CD4-positive, alpha-beta T cell (primary cell): ENCODE data around the gene PIAS1. TPM values are rescaled to one million over a fixed set of nuclear protein-coding genes. Genes with fewer than 3 reads are reported as not detected.
A peak's percentile ranks its signal among the peaks of the same experiment; 100 is the strongest.

Source experiments
- ATAC-seq: fragments of 200-7000 bp; cut with Tn5 transposase; one replicate; pipeline ENCODE4 v1.10.0; 2022; ENCODE audit warnings: mild to moderate bottlenecking; ENCODE audit not compliant: poor library complexity
- CTCF ChIA-PET: fragments of 350-600 bp; sonication (Branson Sonifier 250); formaldehyde crosslinking; loops from one replicate; lab custom pipeline; 2021; ENCODE audit warnings: antibody characterized with exemption, inconsistent platforms; lab: Charles Lee
- POLR2A ChIA-PET: fragments of 350-600 bp; sonication (Branson Sonifier 250); formaldehyde crosslinking; loops from one replicate; lab custom pipeline; 2021; ENCODE audit warnings: antibody characterized with exemption, inconsistent platforms; lab: Charles Lee
- DNase-seq, 14 experiments: peaks; one replicate each; pipeline ENCODE4 v3.0.0-alpha.2; 2013 to 2020; ENCODE audit warnings: mixed read lengths in 2 of 14
- H3K27ac ChIP-seq, 2 donors: one replicate each; pipeline versions ENCODE4 v1.5.1 to v1.7.0; 2013; ENCODE audit warnings: low read length in 2 of 2, low read depth in 1 of 2, mild to moderate bottlenecking in 1 of 2
- H3K27me3 ChIP-seq, 2 experiments: 1 replicate in 1 of 2; 2 replicates in 1 of 2; pipeline versions ENCODE4 v1.6.1 to v1.7.0; 2013; ENCODE audit warnings: low read length in 2 of 2, control low read depth in 1 of 2, mild to moderate bottlenecking in 1 of 2, moderate library complexity in 1 of 2; ENCODE audit not compliant: insufficient read depth in 2 of 2, control insufficient read depth in 1 of 2
- H3K36me3 ChIP-seq: one replicate; pipeline ENCODE4 v1.6.1; 2013; ENCODE audit warnings: low read length, control low read depth; ENCODE audit not compliant: insufficient read depth
- H3K4me1 ChIP-seq: one replicate; pipeline ENCODE4 v1.6.1; 2013; ENCODE audit warnings: low read length, control low read depth; ENCODE audit not compliant: insufficient read depth
- H3K4me3 ChIP-seq: one replicate; pipeline ENCODE4 v1.5.1; 2013; ENCODE audit warnings: mild to moderate bottlenecking, low read length, moderate library complexity
- H3K9me3 ChIP-seq, 2 experiments: 1 replicate in 1 of 2; 2 replicates in 1 of 2; pipeline versions ENCODE4 v1.6.1 to v1.7.0; 2013; ENCODE audit warnings: low read length in 2 of 2, mild to moderate bottlenecking in 2 of 2, control low read depth in 1 of 2, moderate library complexity in 1 of 2; ENCODE audit not compliant: control insufficient read depth in 1 of 2, insufficient read depth in 1 of 2
- H3K27ac Mint-ChIP-seq: one replicate; pipeline ENCODE4 v1.8.0; 2020; ENCODE audit warnings: mixed read lengths
- H3K27me3 Mint-ChIP-seq: one replicate; pipeline ENCODE4 v1.8.0; 2021; ENCODE audit warnings: mixed read lengths
- H3K36me3 Mint-ChIP-seq: one replicate; pipeline ENCODE4 v1.8.0; 2021; ENCODE audit warnings: low read depth, mixed read lengths
- H3K4me1 Mint-ChIP-seq: one replicate; pipeline ENCODE4 v1.8.0; 2021; ENCODE audit warnings: low read depth, mixed read lengths
- H3K4me3 Mint-ChIP-seq: one replicate; pipeline ENCODE4 v1.8.0; 2020; ENCODE audit warnings: mild to moderate bottlenecking, mixed read lengths
- H3K9me3 Mint-ChIP-seq: one replicate; pipeline ENCODE4 v1.8.0; 2020; ENCODE audit warnings: mixed read lengths
- intact Hi-C, 2 experiments: fragments of 100-400 bp; cut with DNase I in 1 of 2; cut with micrococcal nuclease in 1 of 2; formaldehyde crosslinking; loops; one replicate each; pipeline versions ENCODE4 v1.15.1 to v1.9.0; 2023 to 2025; cut with DNase I, micrococcal nuclease
- total RNA-seq, 174 experiments: library from RNA in 2 of 174; stranded (reverse) in 2 of 174; gene quantifications; one replicate each; pipeline ENCODE4 v1.2.3 and lab custom pipeline; 2021 to 2026
- TF ChIP-seq, protein P1 (sequence below): fragments of 200-600 bp; IDR thresholded peaks from one replicate; pipeline ENCODE4 v1.8.0; 2022; ENCODE audit warnings: antibody characterized with exemption, mild to moderate bottlenecking

PIAS1 gene
- total RNA-seq, 2 experiments from 2014 or later = 73.1 to 74.8 TPM

DNA sequence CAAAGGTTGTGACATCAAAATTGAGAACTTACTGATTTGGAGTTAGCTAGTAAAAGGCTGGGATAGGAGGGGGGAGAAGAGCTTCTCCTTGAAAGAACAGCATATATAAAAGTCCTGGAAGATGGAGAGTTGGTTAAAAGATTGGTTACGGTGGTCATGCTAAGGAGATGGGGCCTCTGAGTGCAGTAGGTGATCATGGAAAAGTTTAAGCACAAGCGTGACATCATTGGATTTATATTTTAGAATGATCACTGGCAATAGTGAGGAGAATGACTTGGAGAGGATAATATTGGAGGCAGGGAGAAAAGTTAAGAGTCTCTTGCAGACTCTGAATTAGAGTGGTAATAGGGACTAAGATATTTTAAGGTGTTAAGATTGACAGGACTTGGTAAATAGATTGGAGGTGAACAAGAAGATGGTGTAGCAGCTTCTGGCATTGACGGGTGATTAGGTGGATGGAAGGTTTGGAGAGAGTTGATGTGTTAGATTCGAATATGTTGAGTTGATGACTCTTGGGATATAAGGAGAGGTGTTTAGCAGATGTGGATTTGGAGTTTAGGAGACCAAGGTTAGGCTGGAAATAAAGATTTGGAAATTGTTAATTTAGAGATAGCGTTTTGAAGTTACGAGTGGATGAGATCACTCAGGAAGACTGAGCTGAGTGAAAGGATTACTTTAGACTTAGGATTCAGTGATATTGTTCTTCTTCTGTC is 19.6 kb downstream of the PIAS1 start:
- H3K27me3 Mint-ChIP-seq = no peaks in the 10 kb centered on the region
- TF ChIP-seq, protein P1, sequence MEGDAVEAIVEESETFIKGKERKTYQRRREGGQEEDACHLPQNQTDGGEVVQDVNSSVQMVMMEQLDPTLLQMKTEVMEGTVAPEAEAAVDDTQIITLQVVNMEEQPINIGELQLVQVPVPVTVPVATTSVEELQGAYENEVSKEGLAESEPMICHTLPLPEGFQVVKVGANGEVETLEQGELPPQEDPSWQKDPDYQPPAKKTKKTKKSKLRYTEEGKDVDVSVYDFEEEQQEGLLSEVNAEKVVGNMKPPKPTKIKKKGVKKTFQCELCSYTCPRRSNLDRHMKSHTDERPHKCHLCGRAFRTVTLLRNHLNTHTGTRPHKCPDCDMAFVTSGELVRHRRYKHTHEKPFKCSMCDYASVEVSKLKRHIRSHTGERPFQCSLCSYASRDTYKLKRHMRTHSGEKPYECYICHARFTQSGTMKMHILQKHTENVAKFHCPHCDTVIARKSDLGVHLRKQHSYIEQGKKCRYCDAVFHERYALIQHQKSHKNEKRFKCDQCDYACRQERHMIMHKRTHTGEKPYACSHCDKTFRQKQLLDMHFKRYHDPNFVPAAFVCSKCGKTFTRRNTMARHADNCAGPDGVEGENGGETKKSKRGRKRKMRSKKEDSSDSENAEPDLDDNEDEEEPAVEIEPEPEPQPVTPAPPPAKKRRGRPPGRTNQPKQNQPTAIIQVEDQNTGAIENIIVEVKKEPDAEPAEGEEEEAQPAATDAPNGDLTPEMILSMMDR = no peak
- no peaks in the 10 kb centered on the region for H3K9me3 ChIP-seq
- no peaks in the 10 kb centered on the region for H3K9me3 Mint-ChIP-seq
- H3K36me3 Mint-ChIP-seq = peaks cover 16% of the 10 kb centered on the region
- no peaks in the 10 kb centered on the region for H3K36me3 ChIP-seq
- peak overlapping the region; percentile 22 for H3K4me3 Mint-ChIP-seq
- intact Hi-C loops = no loop called here
- H3K4me1 ChIP-seq = peaks cover 11% of the 10 kb centered on the region
- DNase-seq (no peak), ATAC-seq (no peak)
- CTCF ChIA-PET = interaction anchor here (1.7 kb wide), 1 partner anchor 20 kb away, joined by 3 read pairs; the partner anchor contains the start of gene PIAS1
- peaks cover 84% of the 10 kb centered on the region for H3K4me1 Mint-ChIP-seq
- no peaks in the 10 kb centered on the region for H3K27me3 ChIP-seq
- no peak overlapping the region for H3K27ac Mint-ChIP-seq
- POLR2A ChIA-PET = interaction anchor here (0.6 to 0.9 kb wide), 2 partner anchors 10 to 20 kb away, joined by 3 to 5 read pairs; partner anchors contain the start of gene PIAS1
- no peak overlapping the region for H3K27ac ChIP-seq
- no peak overlapping the region for H3K4me3 ChIP-seq

DNA sequence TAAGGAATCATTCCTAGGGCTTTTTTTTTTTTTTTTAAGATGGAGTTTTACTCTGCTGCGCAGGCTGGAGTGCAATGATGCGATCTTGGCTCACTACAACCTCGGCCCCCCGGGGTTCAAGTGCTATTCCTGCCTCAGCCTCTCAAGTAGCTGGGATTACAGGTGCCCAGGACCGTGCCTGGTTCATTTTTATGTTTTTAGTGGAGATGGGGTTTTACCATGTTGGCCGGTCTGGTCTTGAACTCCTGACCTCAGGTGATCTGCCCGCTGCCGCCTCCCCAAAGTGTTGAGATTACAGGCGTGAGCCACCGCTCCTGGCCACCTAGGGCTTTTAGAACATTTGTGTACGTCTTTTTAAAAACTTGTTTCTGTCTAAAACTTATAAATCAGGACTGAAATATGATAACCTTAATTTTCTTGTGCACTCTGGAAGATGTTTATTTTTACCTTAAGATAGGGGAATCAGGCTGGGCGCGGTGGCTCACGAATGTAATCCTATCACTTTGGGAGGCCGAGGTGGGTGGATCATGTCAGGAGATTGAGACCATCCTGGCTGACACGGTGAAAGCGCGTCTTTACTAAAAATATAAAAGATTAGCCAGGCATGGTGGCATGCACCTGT is 21.8 kb downstream of the PIAS1 start:
- POLR2A ChIA-PET = interaction anchor here (0.6 kb wide), 1 partner anchor 22 kb away, joined by 3 read pairs; no protein-coding TSS in a partner anchor
- Mint-ChIP-seq H3K36me3 (peaks cover 5% of the 10 kb centered on the region), H3K4me1 (peaks cover 84% of the 10 kb centered on the region), H3K27ac (no peak overlapping the region), H3K9me3 (no peaks in the 10 kb centered on the region), H3K27me3 (no peaks in the 10 kb centered on the region), H3K4me3 (no peak overlapping the region)
- no peaks in the 10 kb centered on the region for H3K36me3 ChIP-seq
- ATAC-seq (no peak), DNase-seq (no peak)
- TF ChIP-seq, protein P1 = no peak
- H3K9me3 ChIP-seq = no peaks in the 10 kb centered on the region
- H3K4me1 ChIP-seq = peaks cover 14% of the 10 kb centered on the region
- CTCF ChIA-PET = no interaction called here
- H3K27ac ChIP-seq = no peak overlapping the region
- intact Hi-C loops = loop anchor here in 1 of 2 experiments (5.0 kb wide), 1 partner anchor 41 kb away; no protein-coding TSS in a partner anchor
- no peaks in the 10 kb centered on the region for H3K27me3 ChIP-seq
- no peak overlapping the region for H3K4me3 ChIP-seq

DNA sequence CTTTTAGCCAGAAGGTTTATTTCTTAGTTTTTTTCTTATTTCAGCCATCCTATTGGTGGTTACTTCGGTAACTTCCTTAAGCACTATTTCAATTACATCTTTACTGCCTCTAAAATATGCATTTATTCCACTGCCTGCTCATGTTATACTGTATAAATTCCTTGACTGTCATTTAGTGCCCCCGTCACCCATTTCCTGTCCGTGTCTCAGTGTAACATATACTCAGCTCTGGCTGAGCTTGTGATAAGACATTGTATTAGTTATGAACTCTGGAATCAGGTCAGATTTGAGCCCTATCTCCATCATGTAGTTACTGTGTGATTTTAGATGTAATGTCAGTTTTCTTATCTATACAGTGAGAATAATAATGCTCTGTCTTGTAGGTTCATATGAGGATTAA is 24.2 kb downstream of the PIAS1 start:
- H3K4me3 Mint-ChIP-seq = peak overlapping the region; percentile 0
- DNase-seq (no peak), ATAC-seq (no peak)
- TF ChIP-seq, protein P1 = no peak
- POLR2A ChIA-PET = interaction anchor here (2.6 kb wide), 1 partner anchor 23 kb away, joined by 7 read pairs; no protein-coding TSS in a partner anchor
- peak overlapping the region; percentile 4 for H3K27ac Mint-ChIP-seq
- Histone ChIP-seq H3K27ac (no peak overlapping the region), H3K9me3 (no peaks in the 10 kb centered on the region), H3K36me3 (no peaks in the 10 kb centered on the region), H3K4me3 (no peak overlapping the region), H3K4me1 (peaks cover 15% of the 10 kb centered on the region), H3K27me3 (no peaks in the 10 kb centered on the region)
- intact Hi-C loops = loop anchor here in 1 of 2 experiments (5.0 kb wide), 1 partner anchor 39 kb away; no protein-coding TSS in a partner anchor
- H3K27me3 Mint-ChIP-seq = no peaks in the 10 kb centered on the region
- H3K4me1 Mint-ChIP-seq = peaks cover 91% of the 10 kb centered on the region
- CTCF ChIA-PET = no interaction called here
- no peaks in the 10 kb centered on the region for H3K9me3 Mint-ChIP-seq
- H3K36me3 Mint-ChIP-seq = peaks cover 5% of the 10 kb centered on the region
